Fibroblast of villous mesenchyme (primary cell): ENCODE data around the gene PRKCG. TPM values are rescaled to one million over a fixed set of nuclear protein-coding genes. Genes with fewer than 3 reads are reported as not detected.

Experiments used
- DNase-seq: peaks from one replicate; pipeline ENCODE4 v3.0.0-alpha.2; 2010; ENCODE audit warnings: low read depth
- H3K4me3 ChIP-seq: 2 replicates; pipeline ENCODE4 v1.5.1; 2011; ENCODE audit warnings: low read depth, mild to moderate bottlenecking, low read length
- total RNA-seq: library from RNA; depleted of rRNA; stranded (reverse); fragments of >200 nt; gene quantifications from 2 replicates; pipeline ENCODE4 v1.2.3, GENCODE V29; 2012
- TF ChIP-seq, protein P1 (sequence below): IDR thresholded peaks from 2 replicates; pipeline ENCODE4 v1.5.1; 2012; ENCODE audit warnings: low read depth, mild to moderate bottlenecking, low read length; ENCODE audit not compliant: insufficient read depth

Gene PRKCG
- total RNA-seq, 1 donor, result 0.43 TPM

DNA sequence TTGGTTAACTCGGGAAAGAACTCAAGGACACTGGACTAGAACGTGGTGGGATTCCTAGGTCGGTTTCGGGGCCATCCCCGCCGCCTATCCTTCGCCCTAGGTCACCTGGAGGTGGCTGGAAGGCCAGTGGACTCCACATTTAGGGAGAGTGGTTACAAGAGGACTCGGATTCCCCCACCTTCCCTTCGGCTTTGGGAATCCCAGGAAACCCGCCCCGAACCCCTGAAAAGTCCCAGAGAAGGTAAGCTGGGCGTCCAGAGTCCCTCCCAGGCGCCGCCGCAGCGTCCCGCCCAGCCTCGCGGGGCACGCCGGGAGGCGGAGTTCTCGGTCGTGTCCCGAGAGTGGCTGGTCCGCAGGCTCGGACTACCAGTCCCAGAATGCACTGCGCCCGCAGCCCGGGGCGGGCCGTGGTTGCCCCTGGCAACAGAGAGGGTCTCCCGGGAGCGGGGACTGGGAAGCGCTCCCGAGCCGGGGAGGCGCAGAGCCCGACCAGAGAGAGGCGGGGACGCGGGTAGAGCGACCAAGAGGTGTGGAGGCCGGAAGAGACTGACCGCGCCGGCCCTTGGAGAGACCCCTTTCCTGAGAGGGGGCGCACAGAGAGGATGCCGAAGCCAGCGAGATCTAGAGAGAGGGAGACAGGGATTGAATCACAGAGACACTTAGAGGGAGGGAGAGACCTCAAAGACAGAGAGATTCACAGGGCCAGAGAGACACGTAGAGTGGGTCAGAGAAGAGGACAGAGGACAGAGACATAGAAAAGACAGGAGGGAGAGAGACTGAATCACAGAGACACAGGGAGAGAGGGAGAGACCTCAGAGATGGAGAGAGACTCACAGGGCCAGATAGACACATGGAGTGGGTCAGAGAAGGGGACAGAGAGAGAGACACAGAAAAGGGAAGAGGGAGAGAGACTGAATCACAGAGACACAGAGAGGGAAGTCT, 2.6 kb upstream of the PRKCG start:
- TF ChIP-seq, protein P1, sequence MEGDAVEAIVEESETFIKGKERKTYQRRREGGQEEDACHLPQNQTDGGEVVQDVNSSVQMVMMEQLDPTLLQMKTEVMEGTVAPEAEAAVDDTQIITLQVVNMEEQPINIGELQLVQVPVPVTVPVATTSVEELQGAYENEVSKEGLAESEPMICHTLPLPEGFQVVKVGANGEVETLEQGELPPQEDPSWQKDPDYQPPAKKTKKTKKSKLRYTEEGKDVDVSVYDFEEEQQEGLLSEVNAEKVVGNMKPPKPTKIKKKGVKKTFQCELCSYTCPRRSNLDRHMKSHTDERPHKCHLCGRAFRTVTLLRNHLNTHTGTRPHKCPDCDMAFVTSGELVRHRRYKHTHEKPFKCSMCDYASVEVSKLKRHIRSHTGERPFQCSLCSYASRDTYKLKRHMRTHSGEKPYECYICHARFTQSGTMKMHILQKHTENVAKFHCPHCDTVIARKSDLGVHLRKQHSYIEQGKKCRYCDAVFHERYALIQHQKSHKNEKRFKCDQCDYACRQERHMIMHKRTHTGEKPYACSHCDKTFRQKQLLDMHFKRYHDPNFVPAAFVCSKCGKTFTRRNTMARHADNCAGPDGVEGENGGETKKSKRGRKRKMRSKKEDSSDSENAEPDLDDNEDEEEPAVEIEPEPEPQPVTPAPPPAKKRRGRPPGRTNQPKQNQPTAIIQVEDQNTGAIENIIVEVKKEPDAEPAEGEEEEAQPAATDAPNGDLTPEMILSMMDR, result no peak
- peak; percentile 87 for DNase-seq
- H3K4me3 ChIP-seq, result peak overlapping the region; percentile 59

DNA sequence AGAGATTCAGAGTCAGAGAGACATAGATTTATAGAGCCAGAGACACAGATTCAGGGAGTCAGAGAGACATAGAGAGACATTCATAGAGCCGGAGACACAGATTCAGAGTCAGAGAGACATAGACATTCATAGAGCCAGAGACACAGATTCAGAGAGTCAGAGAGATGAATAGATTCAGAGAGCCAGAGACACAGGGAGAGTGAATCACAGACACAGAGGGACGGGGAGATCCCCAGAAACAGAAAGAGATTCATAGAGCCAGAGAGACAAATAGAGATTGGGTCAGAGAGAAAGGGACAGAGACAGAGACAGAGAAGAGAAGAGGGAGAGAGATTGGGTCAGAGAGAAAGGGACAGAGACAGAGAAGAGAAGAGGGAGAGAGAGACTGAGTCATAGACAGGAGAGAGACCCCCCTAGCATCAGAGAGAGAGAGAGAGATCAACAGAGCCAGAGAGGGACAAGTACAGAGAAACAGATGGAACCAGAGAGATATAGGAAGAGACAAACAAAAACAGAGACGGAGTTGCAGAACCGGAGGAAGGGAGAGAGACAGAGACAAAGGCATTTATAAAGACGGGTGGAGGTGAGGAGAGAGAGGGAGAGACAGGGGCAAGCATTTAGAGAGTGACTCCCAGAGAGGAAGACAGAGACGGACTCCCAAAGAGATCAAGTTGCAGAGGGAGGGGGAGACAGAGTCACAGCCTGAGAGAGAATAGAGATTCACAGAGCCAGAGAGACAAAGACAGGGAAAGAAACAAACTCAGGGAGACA, 1.1 kb upstream of the PRKCG start:
- DNase-seq, result no peak
- TF ChIP-seq, protein P1, result no peak
- H3K4me3 ChIP-seq, result no peak overlapping the region

DNA sequence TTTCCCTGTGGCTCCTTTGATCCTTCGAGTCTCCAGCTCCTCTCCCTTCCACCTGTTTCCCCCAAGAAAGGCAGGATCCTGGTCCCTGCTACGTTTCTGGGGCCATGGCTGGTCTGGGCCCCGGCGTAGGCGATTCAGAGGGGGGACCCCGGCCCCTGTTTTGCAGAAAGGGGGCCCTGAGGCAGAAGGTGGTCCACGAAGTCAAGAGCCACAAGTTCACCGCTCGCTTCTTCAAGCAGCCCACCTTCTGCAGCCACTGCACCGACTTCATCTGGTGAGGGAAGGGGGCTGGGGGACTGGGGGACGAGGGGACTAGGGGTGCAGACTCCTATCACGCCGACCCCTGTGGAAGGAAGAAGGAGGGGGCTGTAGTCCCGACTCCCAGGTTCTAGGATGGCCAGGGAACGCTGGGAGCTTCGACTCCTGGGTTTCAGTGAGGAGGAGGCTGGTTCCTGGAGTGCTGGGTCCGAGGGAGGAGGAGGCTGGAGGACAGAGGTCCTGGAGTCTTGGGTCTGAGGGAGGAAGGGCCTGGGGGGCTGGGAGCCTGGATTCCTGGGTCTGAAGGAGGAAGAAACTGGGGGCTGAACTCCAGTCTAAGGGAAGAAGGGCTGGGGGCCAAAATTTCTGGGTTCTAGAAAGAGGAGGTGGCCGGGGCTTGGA, 524 bp downstream of the PRKCG start:
- H3K4me3 ChIP-seq, result no peak overlapping the region
- TF ChIP-seq, protein P1, result no peak
- no peak for DNase-seq

DNA sequence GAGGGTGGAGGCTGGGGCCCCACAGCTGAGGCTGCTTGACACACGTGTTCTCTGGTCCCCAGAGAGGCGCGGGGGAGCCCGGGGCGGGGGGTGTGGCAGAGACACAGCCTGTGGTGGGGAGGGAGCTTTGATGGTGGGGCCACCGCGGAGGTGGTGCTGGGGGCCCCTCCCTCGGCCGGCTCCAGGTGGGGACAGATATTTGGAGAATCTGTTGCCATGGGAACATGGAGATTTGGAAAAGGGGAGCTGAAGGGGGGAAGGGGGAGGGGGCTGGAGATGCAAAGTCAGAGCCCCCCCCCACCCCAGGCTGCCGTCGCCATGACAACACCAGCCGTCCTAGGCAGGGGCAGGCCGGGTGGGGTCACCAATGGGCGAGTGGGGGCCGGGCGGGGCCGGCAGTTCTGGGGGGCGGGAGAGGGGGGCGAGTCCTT, 1.2 kb downstream of the PRKCG start:
- DNase-seq, result no peak
- TF ChIP-seq, protein P1, result no peak
- no peak overlapping the region for H3K4me3 ChIP-seq

DNA sequence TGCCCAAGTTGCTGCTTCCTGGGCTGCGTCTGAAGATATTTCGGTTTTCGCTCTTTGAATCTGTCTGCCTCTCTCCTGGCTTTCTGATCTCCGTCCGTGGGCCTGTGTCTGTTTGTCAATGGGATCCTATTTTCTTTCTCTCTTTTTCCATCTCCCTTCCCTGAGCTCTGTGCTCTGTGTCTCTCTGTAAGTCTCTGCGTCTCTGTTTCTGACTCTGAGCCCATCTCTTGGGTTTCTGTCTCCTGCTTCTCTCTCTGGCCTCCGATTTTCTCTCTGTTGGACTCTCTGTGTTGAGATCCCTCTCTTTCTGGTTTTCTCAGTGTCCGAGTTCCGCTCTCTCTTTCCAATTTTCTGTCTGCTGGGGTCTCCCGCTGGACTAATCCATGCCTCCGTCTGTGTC, 1.7 kb downstream of the PRKCG start:
- DNase-seq, result no peak
- TF ChIP-seq, protein P1, result no peak
- H3K4me3 ChIP-seq, result no peak overlapping the region

DNA sequence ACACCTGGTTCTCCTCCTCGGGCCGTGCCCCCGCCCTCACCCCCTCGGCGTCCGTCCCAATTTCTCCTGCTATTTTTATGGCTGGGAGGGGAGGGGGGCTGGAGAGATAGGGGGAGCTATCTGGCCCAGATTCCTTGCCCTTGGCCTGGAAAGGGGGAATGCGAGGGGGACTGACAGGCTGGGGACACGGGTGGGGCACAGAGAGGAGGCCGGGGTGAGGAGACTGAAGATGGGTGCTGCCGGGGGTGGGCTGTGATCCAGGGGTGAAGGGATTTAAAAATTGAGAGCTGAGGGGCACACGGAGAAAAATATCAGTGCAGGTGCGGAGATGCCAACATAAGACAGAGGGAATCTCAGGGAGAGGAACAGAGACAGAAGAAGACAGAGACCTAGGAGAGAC, 2.3 kb downstream of the PRKCG start:
- no peak overlapping the region for H3K4me3 ChIP-seq
- TF ChIP-seq, protein P1, result no peak
- DNase-seq, result no peak
